ENCODE data around the gene SLC35F3.

DNA sequence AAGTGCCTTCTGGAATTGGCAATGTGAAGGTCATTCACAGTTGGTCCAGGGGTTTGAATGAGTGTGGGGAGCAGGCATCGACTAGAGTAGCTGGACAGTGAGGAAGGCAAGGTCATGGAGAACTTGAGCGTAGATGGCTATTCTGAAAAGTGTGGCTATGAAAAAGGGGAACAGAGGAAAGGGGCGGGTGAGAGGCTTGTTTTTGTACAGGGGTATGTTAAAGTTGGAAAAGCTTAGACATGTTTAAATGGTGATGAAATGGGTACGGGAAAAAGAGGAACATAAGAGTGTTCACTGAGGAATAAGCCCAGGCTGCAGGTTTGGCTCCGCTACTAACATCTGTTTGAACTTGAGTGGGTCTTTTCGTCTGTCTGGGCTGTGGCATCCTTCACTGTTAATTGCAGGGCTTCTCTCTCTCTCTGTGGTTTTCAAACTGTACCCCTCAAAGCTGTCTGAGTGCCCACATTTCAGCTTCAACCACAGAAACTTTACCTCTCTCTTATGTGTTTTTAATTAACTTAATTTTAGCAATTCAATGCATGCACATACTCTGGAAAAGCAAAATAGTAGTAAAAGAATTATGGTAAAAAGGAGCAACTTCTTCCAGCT lies 398.0 kb downstream of the SLC35F3 start:
- TF ChIP-seq, protein P1, sequence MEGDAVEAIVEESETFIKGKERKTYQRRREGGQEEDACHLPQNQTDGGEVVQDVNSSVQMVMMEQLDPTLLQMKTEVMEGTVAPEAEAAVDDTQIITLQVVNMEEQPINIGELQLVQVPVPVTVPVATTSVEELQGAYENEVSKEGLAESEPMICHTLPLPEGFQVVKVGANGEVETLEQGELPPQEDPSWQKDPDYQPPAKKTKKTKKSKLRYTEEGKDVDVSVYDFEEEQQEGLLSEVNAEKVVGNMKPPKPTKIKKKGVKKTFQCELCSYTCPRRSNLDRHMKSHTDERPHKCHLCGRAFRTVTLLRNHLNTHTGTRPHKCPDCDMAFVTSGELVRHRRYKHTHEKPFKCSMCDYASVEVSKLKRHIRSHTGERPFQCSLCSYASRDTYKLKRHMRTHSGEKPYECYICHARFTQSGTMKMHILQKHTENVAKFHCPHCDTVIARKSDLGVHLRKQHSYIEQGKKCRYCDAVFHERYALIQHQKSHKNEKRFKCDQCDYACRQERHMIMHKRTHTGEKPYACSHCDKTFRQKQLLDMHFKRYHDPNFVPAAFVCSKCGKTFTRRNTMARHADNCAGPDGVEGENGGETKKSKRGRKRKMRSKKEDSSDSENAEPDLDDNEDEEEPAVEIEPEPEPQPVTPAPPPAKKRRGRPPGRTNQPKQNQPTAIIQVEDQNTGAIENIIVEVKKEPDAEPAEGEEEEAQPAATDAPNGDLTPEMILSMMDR (IDR thresholded peaks at IDR 0.05), result no peak
- TF ChIP-seq POLR2AphosphoS5 (IDR thresholded peaks at IDR 0.05; ENCODE audit: insufficient read depth in 1 of 2, low read depth in 1 of 2), result no peak
